GM06990 (cell line): ENCODE measurements around the gene ADAMTS2.

Experiments
- DNase-seq: peaks from one replicate; pipeline ENCODE4 v3.0.0-alpha.2; 2011; ENCODE audit not compliant: insufficient read length; ENCODE audit errors: extremely low read depth
- H3K27me3 ChIP-seq: replicated peaks from 2 replicates; pipeline ENCODE4 v1.6.0; 2011; ENCODE audit warnings: low read length; ENCODE audit not compliant: control insufficient read depth, insufficient read depth
- H3K36me3 ChIP-seq: 2 replicates; pipeline ENCODE4 v1.5.1; 2011; ENCODE audit warnings: low read length; ENCODE audit not compliant: control insufficient read depth, insufficient read depth
- H3K4me3 ChIP-seq: replicated peaks from 2 replicates; pipeline ENCODE4 v1.5.1; 2011; ENCODE audit warnings: low read depth, mild to moderate bottlenecking, control low read depth, low read length
- TF ChIP-seq, protein P1 (sequence below): IDR thresholded peaks from 2 replicates; pipeline ENCODE4 v1.5.1; 2011; ENCODE audit warnings: low read length, control low read depth, mild to moderate bottlenecking, inconsistent platforms; ENCODE audit not compliant: insufficient read depth, poor library complexity, severe bottlenecking

The ADAMTS2 gene

DNA sequence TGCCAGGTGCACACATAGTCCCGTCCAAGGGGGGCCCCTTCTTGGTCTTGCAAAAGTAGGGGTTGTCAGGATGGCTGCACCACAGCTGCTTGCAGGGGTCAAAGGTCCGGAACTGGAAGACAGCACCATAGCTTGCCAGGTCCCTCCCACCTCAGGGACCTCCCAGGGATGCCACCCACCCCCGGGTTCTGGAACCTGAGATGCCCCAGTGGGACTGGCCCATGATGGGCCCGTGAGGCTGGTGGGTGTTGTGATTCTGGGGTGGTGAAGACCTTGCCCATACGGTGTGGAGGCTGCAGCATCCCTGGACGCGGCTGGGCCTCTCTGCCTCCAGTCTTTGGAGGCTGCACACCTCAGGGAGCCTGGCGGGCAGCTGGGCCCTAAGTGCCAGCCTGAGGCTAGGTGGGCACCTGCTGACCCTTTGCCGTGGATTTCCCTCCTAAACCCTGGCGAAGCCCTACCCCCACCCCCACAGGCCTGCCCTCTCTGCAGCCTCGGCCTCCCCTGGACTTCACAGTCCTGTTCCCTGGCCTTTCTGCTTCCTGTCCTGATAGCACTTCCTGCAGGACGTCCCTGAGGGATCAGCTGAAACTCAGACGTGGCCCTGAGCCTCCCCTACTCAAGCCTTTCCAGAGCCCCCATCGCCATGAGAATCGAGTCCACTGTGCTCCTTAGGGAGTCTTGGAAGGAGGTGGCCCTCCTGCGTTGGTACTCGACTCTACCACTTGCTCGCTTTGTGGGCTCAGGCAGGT is 192.9 kb downstream of the ADAMTS2 start:
- TF ChIP-seq, protein P1, sequence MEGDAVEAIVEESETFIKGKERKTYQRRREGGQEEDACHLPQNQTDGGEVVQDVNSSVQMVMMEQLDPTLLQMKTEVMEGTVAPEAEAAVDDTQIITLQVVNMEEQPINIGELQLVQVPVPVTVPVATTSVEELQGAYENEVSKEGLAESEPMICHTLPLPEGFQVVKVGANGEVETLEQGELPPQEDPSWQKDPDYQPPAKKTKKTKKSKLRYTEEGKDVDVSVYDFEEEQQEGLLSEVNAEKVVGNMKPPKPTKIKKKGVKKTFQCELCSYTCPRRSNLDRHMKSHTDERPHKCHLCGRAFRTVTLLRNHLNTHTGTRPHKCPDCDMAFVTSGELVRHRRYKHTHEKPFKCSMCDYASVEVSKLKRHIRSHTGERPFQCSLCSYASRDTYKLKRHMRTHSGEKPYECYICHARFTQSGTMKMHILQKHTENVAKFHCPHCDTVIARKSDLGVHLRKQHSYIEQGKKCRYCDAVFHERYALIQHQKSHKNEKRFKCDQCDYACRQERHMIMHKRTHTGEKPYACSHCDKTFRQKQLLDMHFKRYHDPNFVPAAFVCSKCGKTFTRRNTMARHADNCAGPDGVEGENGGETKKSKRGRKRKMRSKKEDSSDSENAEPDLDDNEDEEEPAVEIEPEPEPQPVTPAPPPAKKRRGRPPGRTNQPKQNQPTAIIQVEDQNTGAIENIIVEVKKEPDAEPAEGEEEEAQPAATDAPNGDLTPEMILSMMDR = no peak
- Histone ChIP-seq H3K4me3 (no peak overlapping the region), H3K27me3 (no peaks in the 10 kb centered on the region), H3K36me3 (no peaks in the 10 kb centered on the region)
- no peak for DNase-seq

DNA sequence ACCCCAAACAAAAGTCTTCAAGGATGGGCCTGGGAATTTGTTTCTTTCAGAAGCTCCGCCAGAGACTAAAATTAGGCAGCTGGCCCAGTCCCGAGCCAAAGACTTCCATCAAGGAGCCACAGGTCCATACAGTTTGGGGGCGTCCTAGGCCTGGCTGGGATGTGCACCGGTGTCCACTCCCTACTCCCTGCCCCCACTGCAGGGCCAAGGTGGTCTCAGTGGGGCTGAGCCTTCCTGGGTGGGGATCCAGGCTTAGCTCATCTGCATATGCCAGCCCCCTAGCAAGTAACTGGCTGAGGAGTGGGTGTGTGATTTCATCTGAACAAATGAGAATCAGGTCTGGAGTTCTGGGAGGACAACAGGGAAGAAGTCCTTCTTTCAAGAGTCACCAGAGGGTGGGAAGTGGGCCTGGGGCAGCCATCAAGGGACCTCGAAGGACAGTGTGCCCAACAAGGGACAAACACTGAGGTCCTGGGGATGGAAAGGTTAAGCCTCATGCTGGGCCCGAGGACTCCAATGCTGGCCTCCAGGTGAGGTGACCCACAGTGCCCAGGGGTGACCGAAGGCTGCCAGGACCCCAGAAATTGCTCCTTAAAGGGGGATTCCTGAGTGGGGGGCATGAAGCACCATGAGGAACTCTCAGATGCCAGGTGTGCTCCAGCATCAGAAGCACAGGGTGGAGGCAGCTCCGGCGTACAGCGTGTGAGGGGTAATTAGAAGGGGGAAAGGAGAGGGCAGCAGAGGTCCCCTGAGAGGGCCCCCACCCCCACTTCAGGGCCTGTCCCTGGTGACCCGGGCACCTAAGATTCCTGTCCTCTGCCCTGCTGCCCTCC is 193.8 kb downstream of the ADAMTS2 start:
- Histone ChIP-seq H3K27me3 (no peaks in the 10 kb centered on the region), H3K4me3 (no peak overlapping the region), H3K36me3 (no peaks in the 10 kb centered on the region)
- TF ChIP-seq, protein P1 = no peak
- DNase-seq = no peak

DNA sequence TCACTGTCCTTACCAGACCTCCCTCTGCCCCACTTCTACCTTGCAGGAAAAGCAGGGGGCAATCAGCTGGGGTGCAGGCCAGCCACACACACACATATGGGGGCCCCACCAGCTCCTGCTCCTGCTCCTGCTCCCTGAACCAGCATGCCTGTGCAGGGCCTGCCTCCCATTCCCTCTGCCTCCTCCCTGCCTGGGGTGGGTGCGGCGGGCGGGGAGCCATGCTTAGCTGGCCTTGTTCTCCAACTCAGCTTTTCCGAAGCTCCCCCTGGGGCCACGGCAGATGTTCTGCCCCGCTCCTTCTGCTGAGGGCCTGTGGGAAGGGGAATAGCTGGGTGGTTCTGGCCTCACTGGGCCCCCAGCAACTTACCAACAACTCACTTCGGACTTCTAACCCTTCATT is 195.2 kb downstream of the ADAMTS2 start:
- TF ChIP-seq, protein P1 = no peak
- no peak overlapping the region for H3K4me3 ChIP-seq
- no peaks in the 10 kb centered on the region for H3K27me3 ChIP-seq
- H3K36me3 ChIP-seq = no peaks in the 10 kb centered on the region
- DNase-seq = no peak

DNA sequence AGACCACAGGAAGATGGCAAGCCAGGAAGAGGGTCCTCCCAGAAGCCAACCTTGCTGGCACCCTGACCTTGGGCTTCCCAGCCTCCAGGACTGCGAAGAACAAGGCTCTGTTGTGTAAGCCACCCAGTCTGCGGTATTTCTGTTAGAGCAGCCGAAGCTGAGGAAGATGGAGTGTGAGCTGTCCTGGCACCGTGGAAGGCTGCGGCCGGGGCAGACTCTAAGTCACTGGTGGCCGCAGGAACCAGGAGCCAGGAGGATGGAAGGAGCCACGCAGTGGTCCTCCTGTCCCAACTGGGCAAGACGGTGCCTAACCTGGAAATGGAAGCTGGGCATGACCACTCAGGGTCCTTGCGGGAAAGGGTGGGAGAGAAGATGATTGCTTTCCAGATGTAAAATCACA is 196.0 kb downstream of the ADAMTS2 start:
- Histone ChIP-seq H3K36me3 (no peaks in the 10 kb centered on the region), H3K4me3 (no peak overlapping the region), H3K27me3 (no peaks in the 10 kb centered on the region)
- no peak for DNase-seq
- TF ChIP-seq, protein P1 = no peak

DNA sequence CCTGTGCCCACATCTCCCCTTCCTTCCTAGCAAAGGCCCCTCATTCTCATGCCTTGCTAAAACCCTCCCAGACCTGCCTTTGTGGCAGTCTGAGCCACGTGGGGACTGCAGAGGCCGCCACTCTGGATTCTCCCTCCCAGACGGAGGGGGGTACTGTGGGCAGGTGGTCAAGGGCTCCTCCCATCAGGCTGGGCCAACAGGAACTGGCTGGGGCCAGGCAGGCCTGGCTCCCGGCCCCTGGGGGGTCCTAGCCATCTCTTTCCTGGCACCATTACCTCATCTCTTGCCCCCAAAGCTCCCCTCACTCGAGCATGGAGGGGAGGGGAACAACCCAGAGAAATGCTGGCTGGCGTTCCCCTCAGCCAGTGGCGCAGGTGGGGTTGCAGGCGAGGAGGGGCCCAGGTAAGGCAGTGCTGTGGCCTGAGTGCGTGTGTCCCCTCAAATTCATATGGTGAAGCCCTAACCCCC is 196.5 kb downstream of the ADAMTS2 start:
- TF ChIP-seq, protein P1 = no peak
- no peaks in the 10 kb centered on the region for H3K27me3 ChIP-seq
- no peaks in the 10 kb centered on the region for H3K36me3 ChIP-seq
- no peak for DNase-seq
- H3K4me3 ChIP-seq = no peak overlapping the region
